ENCODE results near the gene IFITM10. TPM values are rescaled to one million over a fixed set of nuclear protein-coding genes. Genes with fewer than 3 reads are reported as not detected.

The IFITM10 gene
- total RNA-seq, 1 donor from 2014 or later = 1.1 TPM

- Histone ChIP-seq H3K36me3 (ENCODE audit: control insufficient read depth, insufficient read depth, low read length) (no peaks in the 10 kb centered on the region), H3K4me3 (ENCODE audit: low read depth, low read length) (no peak overlapping the region), H3K27me3 (ENCODE audit: control insufficient read depth, insufficient read depth, low read length) (peaks cover 24% of the 10 kb centered on the region)
- DNase-seq (ENCODE audit: low read depth) = no peak
- no peak for TF ChIP-seq CTCF (IDR thresholded peaks at IDR 0.05; ENCODE audit: insufficient read depth, low read length, poor library complexity, severe bottlenecking)
These were observed 20.7 kb downstream of the IFITM10 start for GRCh38 chr11:1729692-1730011.

- no peak for TF ChIP-seq CTCF (IDR thresholded peaks at IDR 0.05; ENCODE audit: insufficient read depth, low read length, poor library complexity, severe bottlenecking)
- DNase-seq (ENCODE audit: low read depth) = no peak
- Histone ChIP-seq H3K27me3 (ENCODE audit: control insufficient read depth, insufficient read depth, low read length) (peaks cover 24% of the 10 kb centered on the region), H3K36me3 (ENCODE audit: control insufficient read depth, insufficient read depth, low read length) (no peaks in the 10 kb centered on the region), H3K4me3 (ENCODE audit: low read depth, low read length) (no peak overlapping the region)
These were observed 21.3 kb downstream of the IFITM10 start for GRCh38 chr11:1728931-1729691.

GRCh38 chr11:1728301-1728700 is 22.1 kb downstream of the IFITM10 start:
- H3K36me3 ChIP-seq (ENCODE audit: control insufficient read depth, insufficient read depth, low read length) = no peaks in the 10 kb centered on the region
- H3K27me3 ChIP-seq (ENCODE audit: control insufficient read depth, insufficient read depth, low read length) = peaks cover 17% of the 10 kb centered on the region
- DNase-seq (ENCODE audit: low read depth) = no peak
- no peak overlapping the region for H3K4me3 ChIP-seq (ENCODE audit: low read depth, low read length)
- no peak for TF ChIP-seq CTCF (IDR thresholded peaks at IDR 0.05; ENCODE audit: insufficient read depth, low read length, poor library complexity, severe bottlenecking)

- Histone ChIP-seq H3K4me3 (ENCODE audit: low read depth, low read length) (no peak overlapping the region), H3K27me3 (ENCODE audit: control insufficient read depth, insufficient read depth, low read length) (peaks cover 12% of the 10 kb centered on the region), H3K36me3 (ENCODE audit: control insufficient read depth, insufficient read depth, low read length) (no peaks in the 10 kb centered on the region)
- TF ChIP-seq CTCF (IDR thresholded peaks at IDR 0.05; ENCODE audit: insufficient read depth, low read length, poor library complexity, severe bottlenecking) = no peak
- no peak for DNase-seq (ENCODE audit: low read depth)
These were observed 22.5 kb downstream of the IFITM10 start for GRCh38 chr11:1727861-1728260.

- Histone ChIP-seq H3K36me3 (ENCODE audit: control insufficient read depth, insufficient read depth, low read length) (no peaks in the 10 kb centered on the region), H3K4me3 (ENCODE audit: low read depth, low read length) (no peak overlapping the region), H3K27me3 (ENCODE audit: control insufficient read depth, insufficient read depth, low read length) (peaks cover 6% of the 10 kb centered on the region)
- no peak for TF ChIP-seq CTCF (IDR thresholded peaks at IDR 0.05; ENCODE audit: insufficient read depth, low read length, poor library complexity, severe bottlenecking)
- DNase-seq (ENCODE audit: low read depth) = no peak
These were observed 23.2 kb downstream of the IFITM10 start for GRCh38 chr11:1727096-1727690.

GRCh38 chr11:1719781-1720180 is 30.6 kb downstream of the IFITM10 start:
- DNase-seq (ENCODE audit: low read depth) = no peak
- H3K36me3 ChIP-seq (ENCODE audit: control insufficient read depth, insufficient read depth, low read length) = no peaks in the 10 kb centered on the region
- peaks cover 3% of the 10 kb centered on the region for H3K27me3 ChIP-seq (ENCODE audit: control insufficient read depth, insufficient read depth, low read length)
- TF ChIP-seq CTCF (IDR thresholded peaks at IDR 0.05; ENCODE audit: insufficient read depth, low read length, poor library complexity, severe bottlenecking) = no peak
- H3K4me3 ChIP-seq (ENCODE audit: low read depth, low read length) = no peak overlapping the region
